Keratinocyte (primary cell): Measurements from ENCODE around the gene SCNN1A. TPM values are rescaled to one million over a fixed set of nuclear protein-coding genes. Genes with fewer than 3 reads are reported as not detected.

ENCODE experiments used
- DNase-seq: peaks from one replicate; pipeline ENCODE4 v3.0.0-alpha.2; 2011; ENCODE audit warnings: low read depth, missing footprints, low spot score
- FAIRE-seq: peaks from 2 replicates; lab custom pipeline; 2011; peaks lifted over from hg19 to GRCh38; lab: Jason Lieb, UNC
- H2AFZ ChIP-seq: 2 replicates; pipeline ENCODE4 v1.6.0; 2012; ENCODE audit warnings: low read length, control low read depth, inconsistent platforms; ENCODE audit not compliant: control insufficient read depth
- H3K27ac ChIP-seq: 2 replicates; pipeline ENCODE4 v1.5.1; 2011; ENCODE audit warnings: low read length; ENCODE audit not compliant: control insufficient read depth, insufficient read depth
- H3K27me3 ChIP-seq: 3 replicates; pipeline ENCODE4 v1.6.0; 2011; ENCODE audit warnings: low read length; ENCODE audit not compliant: control insufficient read depth, insufficient read depth; ENCODE audit errors: extremely low read depth
- H3K36me3 ChIP-seq, 2 experiments: 2 replicates in 1 of 2; 3 replicates in 1 of 2; pipeline ENCODE4 v1.5.1; 2011; ENCODE audit warnings: low read length in 2 of 2, mild to moderate bottlenecking in 1 of 2; ENCODE audit not compliant: control insufficient read depth in 2 of 2, insufficient read depth in 2 of 2; ENCODE audit errors: extremely low read depth in 1 of 2
- H3K4me1 ChIP-seq: 3 replicates; pipeline ENCODE4 v1.5.1; 2011; ENCODE audit warnings: low read length; ENCODE audit not compliant: control insufficient read depth, insufficient read depth; ENCODE audit errors: extremely low read depth
- H3K4me2 ChIP-seq: 3 replicates; pipeline ENCODE4 v1.6.0; 2011; ENCODE audit warnings: low read depth, low read length; ENCODE audit not compliant: control insufficient read depth, insufficient read depth; ENCODE audit errors: extremely low read depth
- H3K4me3 ChIP-seq, 3 experiments: fragments of 200-600 bp in 1 of 3; sonication (generic) in 1 of 3; 2 replicates in 2 of 3; 3 replicates in 1 of 3; pipeline ENCODE4 v1.5.1; 2011 to 2016; ENCODE audit warnings: low read length in 3 of 3, mild to moderate bottlenecking in 3 of 3, control low read depth in 2 of 3, inconsistent platforms in 1 of 3, low read depth in 1 of 3, mixed read lengths in 1 of 3, mixed run types in 1 of 3, moderate library complexity in 1 of 3; ENCODE audit not compliant: control insufficient read depth in 2 of 3, insufficient read depth in 2 of 3; ENCODE audit errors: extremely low read depth in 1 of 3
- H3K79me2 ChIP-seq: 2 replicates; pipeline ENCODE4 v1.6.0; 2012; ENCODE audit warnings: low read length; ENCODE audit not compliant: control insufficient read depth, insufficient read depth
- H3K9ac ChIP-seq: 3 replicates; pipeline ENCODE4 v1.6.0; 2011; ENCODE audit warnings: low read length; ENCODE audit not compliant: control insufficient read depth, insufficient read depth; ENCODE audit errors: extremely low read depth
- H3K9me1 ChIP-seq: 3 replicates; pipeline ENCODE4 v1.6.0; 2011; ENCODE audit warnings: low read length; ENCODE audit not compliant: control insufficient read depth, insufficient read depth; ENCODE audit errors: extremely low read depth
- H3K9me3 ChIP-seq: 2 replicates; pipeline ENCODE4 v1.5.1; 2012; ENCODE audit warnings: low read depth, low read length; ENCODE audit not compliant: control insufficient read depth
- H4K20me1 ChIP-seq: 3 replicates; pipeline ENCODE4 v1.6.0; 2011; ENCODE audit warnings: low read length; ENCODE audit not compliant: control insufficient read depth, insufficient read depth; ENCODE audit errors: extremely low read depth
- CTCF ChIP-seq, 3 experiments: IDR thresholded peaks in 1 of 3; conservative IDR thresholded peaks in 1 of 3; optimal IDR thresholded peaks in 1 of 3; 2 replicates in 2 of 3; 3 replicates in 1 of 3; pipeline versions ENCODE3 to v1.5.1; 2011; ENCODE audit warnings: low read length in 3 of 3, mild to moderate bottlenecking in 3 of 3, moderate library complexity in 2 of 3, control low read depth in 1 of 3, inconsistent platforms in 1 of 3; ENCODE audit not compliant: insufficient read depth in 2 of 3; ENCODE audit errors: extremely low read depth in 1 of 3
- EZH2 ChIP-seq: IDR thresholded peaks from one replicate; pipeline ENCODE4 v1.6.1; 2012; ENCODE audit warnings: inconsistent platforms, mild to moderate bottlenecking, low read length, moderate library complexity
- dilution Hi-C: fragments of 300-500 bp; cut with MboI; formaldehyde crosslinking; loops from one replicate; pipeline ENCODE4 v1.7.0; 2020; ENCODE audit warnings: low sequenced_read_pairs; ENCODE audit not compliant: extremely low pct_ligation_motif_present
- polyA plus RNA-seq, 5 experiments: library from polyadenylated mRNA; depleted of rRNA in 3 of 5; stranded (reverse) in 3 of 5; stranded (forward) in 1 of 5; unstranded in 1 of 5; fragments of >200 nt; gene quantifications; 1 replicate in 1 of 5; 2 replicates in 3 of 5; 3 replicates in 1 of 5; pipeline versions ENCODE4 v1.2.1 to v1.2.3, GENCODE V29; 2011 to 2012; ENCODE audit warnings: missing spikeins in 2 of 5, low read depth in 1 of 5, low replicate concordance in 1 of 5

Gene SCNN1A
- polyA plus RNA-seq, 1 donor (not counting 4 experiments of a cell fraction or from before 2014, with no cell fraction given) = 11.1 TPM

GRCh38 chr12:6420364-6420763, 45.0 kb upstream of the SCNN1A start:
- no peaks in the 10 kb centered on the region for H3K27me3 ChIP-seq
- H3K4me1 ChIP-seq = no peaks in the 10 kb centered on the region
- no peaks in the 10 kb centered on the region for H3K9me1 ChIP-seq
- no peaks in the 10 kb centered on the region for H3K9me3 ChIP-seq
- FAIRE-seq (no peak), DNase-seq (no peak)
- no peaks in the 10 kb centered on the region for H3K79me2 ChIP-seq
- no peak overlapping the region for H3K4me2 ChIP-seq
- H3K36me3 ChIP-seq = peaks cover 0 to 3% of the 10 kb centered on the region in 2 experiments
- TF ChIP-seq CTCF (optimal IDR thresholded peaks at IDR 0.05 in 1 of 3, IDR thresholded peaks at IDR 0.05 in 1 of 3, conservative IDR thresholded peaks at IDR 0.05 in 1 of 3; ENCODE audit: extremely low read depth in 1 of 3, insufficient read depth in 2 of 3, low read length in 3 of 3) (no peak), EZH2 (no peak)
- H2AFZ ChIP-seq = no peak overlapping the region
- H3K27ac ChIP-seq = no peak overlapping the region
- dilution Hi-C loops = no loop called here
- no peak overlapping the region for H3K9ac ChIP-seq
- H3K4me3 ChIP-seq = no peak overlapping the region
- no peaks in the 10 kb centered on the region for H4K20me1 ChIP-seq

- no peak for DNase-seq
- peaks cover 0 to 7% of the 10 kb centered on the region in 2 experiments for H3K36me3 ChIP-seq
- no peaks in the 10 kb centered on the region for H3K27me3 ChIP-seq
- H3K9me1 ChIP-seq = no peaks in the 10 kb centered on the region
- no peaks in the 10 kb centered on the region for H3K79me2 ChIP-seq
- no peaks in the 10 kb centered on the region for H3K9me3 ChIP-seq
- TF ChIP-seq CTCF (optimal IDR thresholded peaks at IDR 0.05 in 1 of 3, IDR thresholded peaks at IDR 0.05 in 1 of 3, conservative IDR thresholded peaks at IDR 0.05 in 1 of 3; ENCODE audit: extremely low read depth in 1 of 3, insufficient read depth in 2 of 3, low read length in 3 of 3) (no peak), EZH2 (no peak)
- no peak overlapping the region for H3K9ac ChIP-seq
- FAIRE-seq = no peak
- H4K20me1 ChIP-seq = no peaks in the 10 kb centered on the region
- no peak overlapping the region for H2AFZ ChIP-seq
- dilution Hi-C loops = no loop called here
- no peak overlapping the region for H3K27ac ChIP-seq
- H3K4me1 ChIP-seq = no peaks in the 10 kb centered on the region
- no peak overlapping the region for H3K4me2 ChIP-seq
- H3K4me3 ChIP-seq = no peak overlapping the region
Measured at GRCh38 chr12:6418796-6419195, 43.4 kb upstream of the SCNN1A start.
